ENCODE measurements around the gene LRRC75B. TPM values are rescaled to one million over a fixed set of nuclear protein-coding genes. Genes with fewer than 3 reads are reported as not detected.
"Not testable (repeated sequence)": the region's sequence is repeated elsewhere in the genome, so short reads cannot be mapped to it uniquely, and the experiment has no call there.

Gene LRRC75B
- polyA plus RNA-seq, 1 donor = 33.3 TPM

DNA sequence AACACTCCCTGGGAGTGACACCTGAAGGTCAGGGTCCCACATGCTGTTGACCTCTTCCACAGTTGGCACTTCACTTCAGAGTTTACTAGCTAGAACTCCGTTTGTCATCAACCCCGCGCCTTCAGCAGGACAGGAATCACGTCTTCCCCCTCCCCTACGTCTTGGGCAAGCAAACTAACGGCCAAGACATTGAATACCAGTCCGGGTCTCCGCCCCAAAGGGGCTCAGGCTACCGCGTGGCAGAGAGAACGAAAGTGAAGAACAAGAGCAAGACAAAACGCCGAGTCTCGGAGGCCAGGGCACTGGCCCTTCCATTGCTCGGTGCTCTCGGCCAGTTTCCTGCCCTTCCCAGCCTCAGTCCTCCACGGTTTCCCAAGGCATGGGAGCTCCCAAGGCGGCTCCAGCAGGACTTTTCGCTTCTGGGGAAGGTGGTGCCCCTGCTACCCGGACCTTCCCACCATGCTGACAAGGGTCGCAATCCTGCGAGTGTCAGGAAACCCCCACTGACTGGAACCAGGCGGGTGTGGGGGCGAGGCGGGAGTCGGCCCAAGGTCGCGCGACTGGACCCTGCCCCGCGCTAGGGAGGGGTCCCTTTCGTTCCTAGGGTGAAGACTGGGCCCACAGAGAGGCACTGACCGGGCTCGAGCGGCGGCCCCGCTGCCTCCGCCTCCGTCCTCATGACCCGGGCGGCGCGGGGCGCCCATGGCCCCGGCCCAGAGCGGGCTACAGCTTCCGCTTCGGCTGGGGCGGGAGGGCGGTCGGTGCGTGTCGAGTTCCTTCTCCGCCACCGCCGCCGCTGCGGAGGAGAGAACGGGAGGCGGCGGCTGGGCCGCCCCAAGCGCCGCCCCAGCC lies 38.3 kb downstream of the LRRC75B start, which contains the start of gene GUCD1:
TSS of gene GUCD1 (minus strand) at position 826 of the 852 bp plus-strand sequence. CDS start at position 679, 147 bp downstream.
- no peak for DNase-seq

DNA sequence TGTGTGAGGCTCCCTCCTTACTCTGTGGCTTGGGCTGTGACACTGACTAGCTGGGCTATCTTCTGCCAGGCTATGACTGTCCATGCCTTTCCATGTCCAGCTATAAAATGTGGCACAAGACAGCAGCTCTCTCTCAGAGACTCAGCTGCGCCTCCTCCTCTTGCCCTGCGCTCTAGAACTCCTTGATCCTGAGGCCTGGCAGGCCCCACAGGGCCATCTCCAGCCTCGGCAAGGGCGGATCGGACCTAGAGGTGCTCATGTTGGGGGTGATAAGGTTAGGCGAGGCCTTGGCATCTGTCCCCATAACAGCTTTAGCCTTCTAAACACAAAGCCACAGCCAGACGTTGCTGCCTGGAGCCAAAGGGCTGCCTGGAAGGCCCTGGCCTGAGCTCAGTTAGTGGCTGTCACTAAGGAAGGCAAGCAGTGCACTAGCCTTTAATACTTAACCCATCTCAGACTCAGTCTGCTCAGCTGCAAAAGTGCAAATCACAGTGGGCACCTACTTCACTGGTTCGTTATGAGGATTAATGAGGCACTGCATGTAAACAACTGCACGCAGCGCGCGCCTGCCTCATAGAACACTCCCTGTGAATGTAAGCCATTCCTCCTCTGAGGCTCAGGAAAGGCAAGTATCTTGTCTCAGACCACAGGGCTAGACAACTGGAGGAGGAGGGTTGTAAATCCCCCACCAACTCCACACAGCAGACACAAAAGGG lies 39.1 kb downstream of the LRRC75B start:
- peak; percentile 24 for DNase-seq

DNA sequence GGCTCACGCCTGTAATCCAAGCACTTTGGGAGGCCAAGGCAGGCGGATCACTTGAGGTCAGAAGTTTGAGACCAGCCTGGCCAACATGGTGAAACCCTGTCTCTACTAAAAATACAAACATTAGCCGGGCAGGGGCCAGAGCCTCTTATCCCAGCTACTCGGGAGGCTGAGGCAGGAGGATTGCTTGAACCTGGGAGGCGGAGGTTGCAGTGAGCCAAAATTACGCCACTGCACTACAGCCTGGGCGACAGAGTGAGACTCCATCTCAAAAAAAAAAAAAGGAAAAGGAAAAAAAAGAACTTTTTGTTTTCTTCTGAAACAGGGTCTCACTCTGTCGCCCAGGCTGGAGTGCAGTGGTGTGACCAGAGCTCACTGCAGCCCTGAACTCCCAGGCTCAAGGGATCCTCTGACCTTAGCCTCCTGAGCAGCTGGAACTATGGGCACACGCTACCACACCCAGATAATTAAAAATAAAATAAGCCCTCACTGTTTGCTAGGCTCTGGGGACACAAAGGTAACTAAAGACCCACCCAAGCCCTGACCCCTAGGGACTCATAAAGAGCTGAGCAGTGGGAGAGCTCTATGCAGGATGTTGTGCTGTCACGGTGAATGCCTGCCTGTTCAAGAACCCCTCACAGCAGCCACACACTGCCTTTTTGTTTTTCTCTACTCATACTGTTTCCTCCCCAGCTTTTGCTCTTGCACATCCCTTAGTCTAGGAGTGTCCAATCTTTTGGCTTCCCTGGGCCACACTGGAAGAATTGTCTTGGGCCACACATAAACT lies 40.2 kb downstream of the LRRC75B start:
- not testable (repeated sequence) for DNase-seq

DNA sequence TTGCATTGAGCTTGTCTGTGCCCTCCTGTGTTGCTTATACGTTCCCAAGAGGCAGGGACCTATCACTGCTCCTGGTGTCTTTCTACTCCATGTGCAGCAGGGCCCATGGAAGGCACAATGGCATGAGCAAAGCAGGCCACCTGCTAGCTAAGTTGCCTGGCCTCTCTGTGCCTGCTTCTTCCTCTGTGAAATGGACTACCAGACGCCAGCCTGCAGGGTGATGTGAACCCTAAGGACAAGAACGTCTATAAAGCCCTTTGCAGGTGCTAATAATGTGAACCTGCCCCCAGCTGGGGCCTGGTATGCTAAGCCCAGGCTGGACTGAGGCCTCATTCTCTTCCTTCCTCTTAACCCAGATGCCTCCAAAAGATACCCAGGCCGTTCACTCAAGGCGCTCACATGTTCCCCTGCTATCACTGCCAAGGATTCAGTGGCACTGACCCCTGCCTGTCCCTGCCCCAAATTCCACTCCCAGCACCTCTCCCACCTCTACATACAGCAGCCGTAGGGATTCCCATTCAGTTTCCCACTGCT lies 41.9 kb downstream of the LRRC75B start:
- DNase-seq = no peak

DNA sequence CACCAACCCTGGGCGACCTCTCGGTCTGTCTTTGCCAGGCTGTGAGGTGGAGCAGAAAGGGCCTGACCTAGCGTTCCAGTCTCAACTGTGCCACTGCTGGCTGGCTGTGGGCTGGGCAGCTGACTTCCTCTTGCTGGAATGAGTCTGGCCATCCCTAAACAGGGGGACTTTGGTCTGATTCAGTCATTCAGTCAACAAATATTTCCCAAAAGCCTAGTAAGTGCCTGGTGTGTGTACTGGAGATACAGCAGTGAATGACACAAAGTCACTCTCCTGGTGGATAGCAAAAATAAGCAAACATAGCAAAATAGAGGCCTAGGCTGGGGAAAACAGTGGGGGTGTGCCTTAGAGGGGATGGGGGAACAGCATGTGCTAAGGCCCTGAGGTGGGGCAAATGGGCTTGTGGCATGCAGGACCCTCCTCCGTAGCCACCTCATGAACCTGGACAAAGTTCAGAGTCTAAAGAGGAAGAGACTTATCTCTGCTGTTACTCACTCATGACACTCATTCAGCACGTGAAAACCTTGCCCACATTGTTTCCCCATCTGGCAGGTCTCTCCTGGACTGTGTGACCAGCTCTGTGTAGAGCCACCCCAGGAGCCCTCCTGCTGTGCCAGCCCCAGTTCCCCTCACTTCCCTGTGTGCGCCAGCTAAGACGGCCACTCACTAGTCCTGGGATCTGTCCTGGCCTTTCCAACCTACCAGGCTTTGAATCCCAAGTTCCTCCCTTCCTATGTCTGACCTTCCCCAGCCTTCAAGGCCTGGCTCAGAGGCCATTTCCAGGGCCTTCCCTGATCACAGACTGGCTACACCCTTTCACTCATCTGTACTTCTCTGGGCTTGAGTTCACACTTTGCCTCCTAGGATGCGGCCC lies 42.6 kb downstream of the LRRC75B start:
- no peak for DNase-seq

DNA sequence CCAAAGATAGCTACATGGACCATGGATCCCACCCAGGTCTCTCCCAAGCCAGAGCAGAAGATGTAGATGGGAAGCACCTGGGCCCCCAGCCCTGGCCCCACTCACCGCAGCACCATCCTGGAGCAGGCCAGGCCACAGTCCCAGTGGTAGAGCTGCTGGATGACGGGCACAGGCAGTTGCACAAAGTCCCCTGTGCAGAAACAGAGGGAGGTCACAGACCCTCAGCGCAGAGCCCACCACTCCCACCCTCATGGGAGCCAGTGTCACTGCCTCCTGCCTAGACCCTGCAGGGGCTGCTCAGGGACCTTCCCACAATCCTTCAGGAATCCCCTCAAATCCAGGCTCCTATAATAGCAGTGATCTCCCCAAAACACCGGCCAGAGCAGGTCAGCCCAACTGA lies 44.1 kb downstream of the LRRC75B start:
- DNase-seq = no peak

DNA sequence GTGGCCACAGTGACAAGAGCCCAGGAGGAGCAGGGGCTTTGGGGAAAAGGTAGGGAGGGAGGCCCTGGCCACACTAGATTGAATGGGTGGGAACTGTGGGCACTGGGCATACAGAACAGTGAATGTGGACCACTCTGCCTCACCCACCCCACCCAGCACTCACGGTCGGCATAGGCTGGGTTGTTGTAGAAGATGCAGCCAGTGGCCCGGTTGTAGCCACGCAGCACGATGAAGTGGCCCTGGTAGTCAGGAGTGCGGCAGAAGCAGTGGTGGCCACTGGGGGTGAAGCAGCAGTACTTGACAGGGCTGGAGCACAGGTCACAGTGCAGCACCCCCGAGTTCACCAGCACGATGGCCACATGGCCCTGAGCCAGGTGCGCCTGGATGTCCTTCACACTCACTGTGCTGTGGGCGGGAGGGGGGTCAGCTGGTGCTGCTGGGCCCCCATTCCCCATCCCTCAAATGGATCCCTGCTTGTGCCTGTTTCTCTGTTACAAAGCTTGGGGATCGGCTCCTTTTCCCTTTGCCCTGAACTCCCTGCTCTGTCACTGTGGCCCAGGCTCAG lies 49.1 kb downstream of the LRRC75B start:
- DNase-seq = no peak

DNA sequence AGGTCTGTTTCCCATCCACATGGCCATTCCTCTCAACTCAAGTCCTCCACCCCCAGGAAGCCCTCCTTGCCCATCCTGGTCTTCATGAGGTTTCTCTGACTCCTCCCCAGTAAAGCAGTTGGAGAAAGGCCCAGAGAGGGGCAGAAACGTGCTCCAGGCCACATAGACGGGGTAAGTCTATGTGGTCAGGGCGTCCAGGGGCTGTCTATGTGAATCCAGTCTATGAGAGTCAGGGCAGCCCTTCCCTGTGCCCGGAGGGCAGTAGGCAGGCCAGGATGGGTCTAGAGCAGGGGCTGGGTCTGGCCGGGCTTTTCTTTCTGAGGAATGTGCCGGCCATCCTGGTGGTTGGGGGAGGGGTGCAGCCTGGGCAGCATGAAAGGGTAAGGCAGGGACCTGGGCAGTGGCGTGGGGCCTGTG lies 49.7 kb downstream of the LRRC75B start:
- DNase-seq = no peak

DNA sequence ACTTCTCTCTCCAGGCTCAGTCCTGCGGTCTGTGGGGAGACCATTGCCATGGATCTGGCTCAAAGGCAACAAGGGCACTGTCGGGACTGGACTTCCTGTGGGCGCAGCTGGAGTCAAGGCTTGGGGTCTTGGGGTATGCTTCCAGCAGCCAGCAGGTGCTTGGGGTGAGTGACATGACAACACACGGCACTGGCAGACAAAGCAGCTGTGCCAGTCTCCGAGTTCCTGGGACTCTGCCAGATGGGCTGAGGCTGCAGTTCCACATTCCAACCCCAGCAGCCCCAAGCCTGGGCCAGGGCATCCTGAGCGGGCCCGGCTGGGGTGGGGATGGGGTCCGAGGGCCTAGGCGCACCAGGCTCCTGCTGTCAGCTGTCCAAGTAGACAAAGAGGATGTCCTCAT lies 50.2 kb downstream of the LRRC75B start:
- no peak for DNase-seq

DNA sequence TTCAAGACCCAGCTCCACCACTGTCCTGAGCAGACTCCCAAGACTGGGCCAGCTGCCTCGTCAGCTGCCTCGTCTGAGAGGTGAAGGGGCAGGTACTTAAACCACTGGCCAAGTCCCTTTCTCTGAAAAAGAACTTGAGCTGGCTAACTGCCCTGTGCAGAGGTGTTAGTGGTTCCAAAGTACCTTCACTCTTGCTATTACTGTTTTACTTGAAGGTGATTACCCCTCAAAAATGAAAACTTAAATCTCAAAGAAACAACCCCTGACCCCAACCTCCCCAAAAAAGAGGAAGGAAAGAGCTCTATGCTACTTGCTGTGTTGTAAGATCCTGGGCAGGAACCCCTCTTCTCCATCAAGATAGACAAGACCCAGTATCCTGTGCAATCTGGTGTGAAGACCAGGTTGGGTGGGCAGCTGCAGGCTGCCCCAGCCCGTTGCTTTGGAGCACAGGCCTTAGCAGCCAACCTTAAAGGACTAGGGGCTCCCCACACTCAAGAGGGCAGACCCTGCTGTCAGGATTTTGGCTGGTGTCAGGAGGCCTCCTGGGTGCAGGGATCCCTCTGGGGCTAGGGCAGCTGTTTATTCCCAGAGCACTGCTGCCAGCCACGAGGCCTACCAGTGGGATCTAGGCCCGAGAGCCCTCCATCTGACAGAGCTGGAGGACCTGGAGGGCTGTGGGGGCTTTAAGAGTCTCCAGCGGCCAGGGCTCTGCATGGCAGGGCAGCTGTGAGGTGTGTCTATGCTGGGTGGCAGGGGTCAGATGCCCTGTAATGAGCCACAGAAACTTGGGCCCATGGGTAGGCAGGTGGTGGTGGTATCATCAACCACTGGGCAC lies 51.0 kb downstream of the LRRC75B start:
- DNase-seq = no peak

DNA sequence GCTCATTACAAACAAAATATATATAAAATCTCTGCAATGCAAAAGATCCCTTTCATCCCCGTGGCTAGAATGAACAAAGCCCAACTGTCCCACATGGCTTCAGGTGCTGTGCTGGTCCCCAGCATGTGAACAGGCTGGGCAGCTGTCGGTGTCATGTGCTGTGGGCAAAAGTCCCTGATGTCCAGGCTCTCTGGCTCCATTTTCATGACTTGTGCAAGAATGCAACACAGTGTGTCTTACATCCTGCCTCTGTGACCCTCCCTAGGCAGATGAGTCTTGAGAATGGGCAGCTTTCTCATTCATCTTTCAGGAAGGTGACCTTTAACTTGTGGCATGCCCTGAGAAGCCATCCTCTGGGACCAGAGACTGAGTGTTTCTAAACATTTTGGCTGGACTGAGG lies 52.4 kb downstream of the LRRC75B start:
- DNase-seq = no peak

DNA sequence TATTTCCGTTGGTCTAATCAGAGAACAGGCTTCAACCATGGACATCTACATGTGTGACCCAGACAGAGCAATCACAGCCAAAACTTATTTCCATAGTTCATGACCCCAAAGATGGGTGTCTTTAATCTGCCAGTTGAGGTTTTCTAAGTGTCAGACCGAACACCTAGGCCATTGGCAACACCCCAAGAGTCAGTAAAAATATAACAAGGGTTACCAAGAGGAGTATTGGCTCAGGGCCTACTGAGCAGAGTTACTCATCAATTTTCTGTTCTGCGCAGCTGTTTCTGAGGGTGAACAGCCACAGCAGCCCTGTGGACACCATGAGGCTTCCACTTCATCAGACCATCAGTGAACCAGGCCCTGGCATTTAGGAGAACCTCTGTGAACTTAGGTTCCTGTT lies 56.8 kb downstream of the LRRC75B start:
- no peak for DNase-seq

Other genes starting within 250 kb of the LRRC75B start
- 7.1 TPM for gene ADORA2A, start 165.5 kb downstream of the LRRC75B start, polyA plus RNA-seq (ENCODE audit: insufficient read length)
- 1.1 TPM for gene UPB1, start 97.7 kb downstream of the LRRC75B start, polyA plus RNA-seq (ENCODE audit: insufficient read length)
- 90.0 TPM for gene GUCD1, start 37.9 kb downstream of the LRRC75B start, polyA plus RNA-seq (ENCODE audit: insufficient read length)
- 185 TPM for gene SNRPD3, start 37.1 kb downstream of the LRRC75B start, polyA plus RNA-seq (ENCODE audit: insufficient read length)
- gene GGT1, start 10.1 kb upstream of the LRRC75B start, polyA plus RNA-seq (ENCODE audit: insufficient read length) = 39.3 TPM
- not detected for gene PIWIL3, start 181.6 kb upstream of the LRRC75B start, polyA plus RNA-seq (ENCODE audit: insufficient read length)
- gene SGSM1, start 213.1 kb upstream of the LRRC75B start, polyA plus RNA-seq (ENCODE audit: insufficient read length) = 2.7 TPM